Vagina (tissue), 2 donors: ENCODE results near the gene ORAI1. TPM values are rescaled to one million over a fixed set of nuclear protein-coding genes. Genes with fewer than 3 reads are reported as not detected.

Experiments
- DNase-seq, 2 donors: peaks; one replicate each; pipeline ENCODE4 v3.0.0-alpha.2; 2017; ENCODE audit errors: extremely low spot score in 2 of 2
- H3K27ac ChIP-seq: fragments of 200-600 bp; sonication (generic); one replicate; pipeline ENCODE4 v1.5.1; 2019
- H3K27me3 ChIP-seq: fragments of 200-600 bp; sonication (generic); one replicate; pipeline ENCODE4 v1.5.1; 2019
- H3K36me3 ChIP-seq, 2 donors: fragments of 200-600 bp; sonication (generic); one replicate each; pipeline ENCODE4 v1.5.1; 2017 to 2019
- H3K4me1 ChIP-seq: fragments of 200-600 bp; sonication (generic); one replicate; pipeline ENCODE4 v1.5.1; 2019
- H3K4me3 ChIP-seq, 2 donors: fragments of 200-600 bp; sonication (generic); 1 replicate in 1 of 2; 2 replicates in 1 of 2; pipeline ENCODE4 v1.5.1; 2016 to 2019
- H3K9me3 ChIP-seq: fragments of 200-600 bp; sonication (generic); one replicate; pipeline ENCODE4 v1.5.1; 2019
- POLR2A ChIP-seq, 2 donors: fragments of 450-650 bp; IDR thresholded peaks; one replicate each; pipeline ENCODE4 v1.6.1; 2017; ENCODE audit warnings: antibody characterized with exemption in 2 of 2, mild to moderate bottlenecking in 2 of 2, moderate library complexity in 2 of 2
- POLR2AphosphoS5 ChIP-seq, 2 donors: sonication (generic); formaldehyde crosslinking; IDR thresholded peaks; one replicate each; pipeline ENCODE4 v1.9.0; 2017; ENCODE audit warnings: antibody characterized with exemption in 2 of 2, mild to moderate bottlenecking in 2 of 2, low read depth in 1 of 2; ENCODE audit not compliant: insufficient read depth in 1 of 2
- intact Hi-C: fragments of 100-400 bp; cut with DNase I; formaldehyde crosslinking; loops from one replicate; pipeline ENCODE4 v1.15.1; 2023
- total RNA-seq: library from RNA; depleted of rRNA; stranded (reverse); fragments of >200 nt; gene quantifications from one replicate; pipeline ENCODE4 v1.2.3, GENCODE V29; 2016
- TF ChIP-seq, protein P1 (sequence below), 3 experiments: fragments of 450-650 bp in 2 of 3; fragments of 200-600 bp in 1 of 3; sonication (generic) in 1 of 3; IDR thresholded peaks; one replicate each; pipeline ENCODE4 v1.5.1; 2017 to 2019; ENCODE audit warnings: antibody characterized with exemption in 3 of 3, mild to moderate bottlenecking in 2 of 3, moderate library complexity in 2 of 3

The ORAI1 gene
- total RNA-seq, 1 donor from 2014 or later = 18.2 TPM

DNA sequence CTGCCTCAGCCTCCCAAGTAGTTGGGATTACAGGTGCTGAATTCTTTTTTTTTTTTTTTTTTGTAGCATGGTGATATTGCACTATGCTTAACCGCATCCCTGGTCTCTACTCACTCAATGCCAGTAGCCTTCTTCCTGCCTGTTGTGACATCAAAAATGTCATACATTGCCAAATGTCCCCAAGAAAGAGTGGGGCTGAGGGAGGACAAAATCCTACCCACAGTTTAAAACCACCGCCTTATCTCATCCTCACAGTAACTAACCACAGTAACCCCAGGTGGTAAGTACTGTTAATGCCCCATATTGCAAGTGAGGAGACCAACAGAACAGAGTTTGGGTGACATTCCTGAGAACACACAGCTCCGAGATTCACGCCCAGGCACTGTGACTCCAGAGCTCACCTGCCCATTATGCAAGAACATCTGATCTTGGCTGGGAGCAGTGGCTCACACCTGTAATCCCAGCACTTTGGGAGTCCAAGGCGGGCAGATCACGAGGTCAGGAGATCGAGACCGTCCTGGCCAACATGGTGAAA, 23.6 kb downstream of the ORAI1 start:
- TF ChIP-seq, protein P1, sequence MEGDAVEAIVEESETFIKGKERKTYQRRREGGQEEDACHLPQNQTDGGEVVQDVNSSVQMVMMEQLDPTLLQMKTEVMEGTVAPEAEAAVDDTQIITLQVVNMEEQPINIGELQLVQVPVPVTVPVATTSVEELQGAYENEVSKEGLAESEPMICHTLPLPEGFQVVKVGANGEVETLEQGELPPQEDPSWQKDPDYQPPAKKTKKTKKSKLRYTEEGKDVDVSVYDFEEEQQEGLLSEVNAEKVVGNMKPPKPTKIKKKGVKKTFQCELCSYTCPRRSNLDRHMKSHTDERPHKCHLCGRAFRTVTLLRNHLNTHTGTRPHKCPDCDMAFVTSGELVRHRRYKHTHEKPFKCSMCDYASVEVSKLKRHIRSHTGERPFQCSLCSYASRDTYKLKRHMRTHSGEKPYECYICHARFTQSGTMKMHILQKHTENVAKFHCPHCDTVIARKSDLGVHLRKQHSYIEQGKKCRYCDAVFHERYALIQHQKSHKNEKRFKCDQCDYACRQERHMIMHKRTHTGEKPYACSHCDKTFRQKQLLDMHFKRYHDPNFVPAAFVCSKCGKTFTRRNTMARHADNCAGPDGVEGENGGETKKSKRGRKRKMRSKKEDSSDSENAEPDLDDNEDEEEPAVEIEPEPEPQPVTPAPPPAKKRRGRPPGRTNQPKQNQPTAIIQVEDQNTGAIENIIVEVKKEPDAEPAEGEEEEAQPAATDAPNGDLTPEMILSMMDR (IDR thresholded peaks at IDR 0.05) = no peak
- TF ChIP-seq POLR2AphosphoS5 (IDR thresholded peaks at IDR 0.05; ENCODE audit: insufficient read depth in 1 of 2, low read depth in 1 of 2) (no peak), POLR2A (IDR thresholded peaks at IDR 0.05) (no peak)

DNA sequence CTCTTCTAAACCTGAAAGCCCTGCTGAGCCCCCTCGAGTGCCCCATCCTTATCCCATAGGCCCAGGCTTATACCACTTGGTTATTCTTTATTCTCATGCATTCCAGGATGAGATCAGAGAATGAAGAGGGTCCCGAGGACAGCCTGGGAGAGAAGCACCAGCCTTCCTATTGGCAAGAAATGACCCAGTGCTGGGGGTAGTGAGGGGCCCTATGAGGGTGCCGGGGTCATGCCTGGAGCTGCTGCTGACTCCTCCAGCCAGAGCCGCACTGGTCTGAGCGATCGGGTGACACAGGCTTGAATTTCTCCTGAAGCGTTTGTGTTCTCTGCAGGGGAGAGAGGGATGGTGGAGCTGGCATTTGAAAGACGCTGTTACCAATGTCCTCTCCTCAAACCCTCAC, 25.0 kb downstream of the ORAI1 start:
- no peak overlapping the region for H3K27ac ChIP-seq
- no peak for DNase-seq
- intact Hi-C loops = no loop called here

More for the DNA sequence above, 23.6 kb downstream of the ORAI1 start:
- no peaks in the 10 kb centered on the region for H3K4me1 ChIP-seq
- H3K36me3 ChIP-seq = no peaks in the 10 kb centered on the region
- no peak for DNase-seq
- intact Hi-C loops = no loop called here
- H3K4me3 ChIP-seq = no peak overlapping the region
- no peaks in the 10 kb centered on the region for H3K27me3 ChIP-seq
- no peaks in the 10 kb centered on the region for H3K9me3 ChIP-seq
- H3K27ac ChIP-seq = no peak overlapping the region

DNA sequence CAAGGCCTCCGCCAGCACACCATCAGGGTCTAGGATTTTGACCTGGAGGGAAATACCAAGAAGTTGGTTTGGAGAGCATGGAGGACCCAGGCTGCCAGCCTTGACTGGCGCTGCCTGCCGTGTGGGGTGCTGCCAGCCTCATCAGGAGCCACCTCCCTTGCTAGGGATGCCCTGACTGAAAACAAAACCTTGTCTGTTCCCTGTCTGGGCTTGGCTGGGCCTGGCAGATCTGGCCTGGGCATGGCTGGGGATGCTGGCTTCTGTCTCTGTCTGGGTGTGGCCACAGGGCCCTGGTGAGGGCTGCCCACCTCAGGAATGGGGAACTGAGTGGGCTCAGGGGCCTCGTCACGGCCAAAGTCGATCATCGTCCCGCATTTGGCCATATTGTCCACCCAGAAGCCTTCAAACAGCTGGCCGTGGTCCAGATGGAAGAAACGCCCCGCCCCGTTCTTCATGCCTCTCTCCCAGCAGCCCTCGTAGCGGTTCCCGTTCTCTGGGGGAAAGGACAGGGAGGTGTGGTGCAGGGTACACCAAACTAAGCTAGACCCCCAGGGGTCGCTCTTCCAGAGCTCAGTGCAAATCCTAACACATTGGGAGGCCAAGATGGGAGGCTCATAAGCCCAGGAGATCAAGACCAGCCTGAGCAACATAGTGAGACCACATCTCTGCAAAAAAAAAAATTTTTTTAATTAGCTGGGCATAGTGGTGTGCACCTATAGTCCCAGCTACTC, 26.6 kb downstream of the ORAI1 start:
- no peak overlapping the region for H3K4me3 ChIP-seq
- H3K4me1 ChIP-seq = no peaks in the 10 kb centered on the region
- H3K36me3 ChIP-seq = no peaks in the 10 kb centered on the region
- intact Hi-C loops = no loop called here
- no peaks in the 10 kb centered on the region for H3K27me3 ChIP-seq
- H3K27ac ChIP-seq = no peak overlapping the region
- H3K9me3 ChIP-seq = no peaks in the 10 kb centered on the region
- DNase-seq = no peak
- TF ChIP-seq POLR2AphosphoS5 (IDR thresholded peaks at IDR 0.05; ENCODE audit: insufficient read depth in 1 of 2, low read depth in 1 of 2) = no peak
- TF ChIP-seq, protein P1 (IDR thresholded peaks at IDR 0.05) = no peak
- no peak for TF ChIP-seq POLR2A (IDR thresholded peaks at IDR 0.05)

More for the DNA sequence above, 25.0 kb downstream of the ORAI1 start:
- Histone ChIP-seq H3K4me3 (no peak overlapping the region), H3K27me3 (no peaks in the 10 kb centered on the region), H3K4me1 (no peaks in the 10 kb centered on the region), H3K36me3 (no peaks in the 10 kb centered on the region), H3K9me3 (no peaks in the 10 kb centered on the region)
- TF ChIP-seq POLR2AphosphoS5 (IDR thresholded peaks at IDR 0.05; ENCODE audit: insufficient read depth in 1 of 2, low read depth in 1 of 2) (no peak), POLR2A (IDR thresholded peaks at IDR 0.05) (no peak)
- TF ChIP-seq, protein P1 (IDR thresholded peaks at IDR 0.05) = no peak

DNA sequence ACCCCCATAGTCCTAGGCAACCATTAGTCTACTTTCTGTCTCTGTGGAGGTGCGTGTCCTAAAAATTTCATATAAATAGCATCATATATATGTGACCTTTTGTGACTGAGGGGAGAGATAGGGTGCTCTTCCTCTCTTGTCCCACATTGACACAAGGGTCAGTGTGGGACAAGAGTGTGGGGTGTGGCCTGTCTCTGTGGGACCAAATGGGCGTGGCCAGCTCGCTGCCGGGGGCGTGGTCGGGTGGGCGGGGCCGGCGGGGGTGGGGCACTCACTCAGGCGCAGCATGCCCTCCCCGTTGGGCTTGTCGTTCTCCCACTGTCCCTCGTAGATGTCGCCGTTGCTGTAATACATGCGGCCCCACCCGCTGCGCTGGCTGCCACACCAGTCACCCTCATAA, 27.7 kb downstream of the ORAI1 start:
- Histone ChIP-seq H3K4me3 (no peak overlapping the region), H3K27ac (no peak overlapping the region), H3K4me1 (peaks cover 7% of the 10 kb centered on the region), H3K36me3 (no peaks in the 10 kb centered on the region), H3K9me3 (no peaks in the 10 kb centered on the region), H3K27me3 (no peaks in the 10 kb centered on the region)
- no peak for DNase-seq
- TF ChIP-seq POLR2AphosphoS5 (IDR thresholded peaks at IDR 0.05; ENCODE audit: insufficient read depth in 1 of 2, low read depth in 1 of 2) = no peak
- TF ChIP-seq, protein P1 (IDR thresholded peaks at IDR 0.05) = no peak
- TF ChIP-seq POLR2A (IDR thresholded peaks at IDR 0.05) = no peak
- intact Hi-C loops = no loop called here

DNA sequence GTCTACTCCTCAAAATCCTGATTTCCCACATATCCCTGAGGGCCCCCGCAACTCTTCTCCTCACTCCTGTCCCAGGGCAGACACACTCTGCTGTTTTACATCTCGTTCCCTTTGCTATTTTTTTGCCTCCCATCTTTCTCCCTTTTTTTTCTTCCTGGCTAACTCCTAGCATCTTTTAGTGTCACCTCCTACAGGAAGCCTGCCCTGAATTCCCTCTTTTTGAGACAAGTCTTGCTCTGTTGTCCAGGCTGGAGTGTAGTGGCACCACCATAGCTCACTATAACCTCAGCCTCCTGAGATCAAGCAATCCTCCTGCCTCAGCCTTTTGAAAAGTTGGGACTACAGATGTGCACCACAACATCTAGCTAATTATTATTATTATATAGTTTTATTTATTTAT, 29.8 kb downstream of the ORAI1 start:
- intact Hi-C loops = no loop called here
- Histone ChIP-seq H3K4me3 (no peak overlapping the region), H3K9me3 (no peaks in the 10 kb centered on the region), H3K27ac (no peak overlapping the region), H3K27me3 (no peaks in the 10 kb centered on the region), H3K36me3 (no peaks in the 10 kb centered on the region), H3K4me1 (peaks cover 13% of the 10 kb centered on the region)
- DNase-seq = no peak
- no peak for TF ChIP-seq POLR2AphosphoS5 (IDR thresholded peaks at IDR 0.05; ENCODE audit: insufficient read depth in 1 of 2, low read depth in 1 of 2)
- TF ChIP-seq POLR2A (IDR thresholded peaks at IDR 0.05) = no peak
- TF ChIP-seq, protein P1 (IDR thresholded peaks at IDR 0.05) = no peak
